Testis (tissue), 3 donors: ENCODE data around the gene CDSN. TPM values are rescaled to one million over a fixed set of nuclear protein-coding genes. Genes with fewer than 3 reads are reported as not detected.

Source experiments
- DNase-seq: peaks from one replicate; pipeline ENCODE4 v3.0.0-alpha.2; 2019
- H3K27ac ChIP-seq, 2 donors: fragments of 200-600 bp; sonication (generic); one replicate each; pipeline ENCODE4 v1.5.1; 2019
- H3K27me3 ChIP-seq: fragments of 200-600 bp; sonication (generic); one replicate; pipeline ENCODE4 v1.5.1; 2019
- H3K36me3 ChIP-seq: fragments of 200-600 bp; sonication (generic); one replicate; pipeline ENCODE4 v1.5.1; 2017; ENCODE audit warnings: low read depth; ENCODE audit errors: missing control alignments
- H3K4me1 ChIP-seq: fragments of 200-600 bp; sonication (generic); one replicate; pipeline ENCODE4 v1.5.1; 2019
- H3K4me3 ChIP-seq, 2 donors: fragments of 200-600 bp; sonication (generic); one replicate each; pipeline ENCODE4 v1.5.1; 2017 to 2019
- H3K9me3 ChIP-seq: fragments of 200-600 bp; sonication (generic); one replicate; pipeline ENCODE4 v1.5.1; 2017
- POLR2A ChIP-seq: fragments of 450-650 bp; IDR thresholded peaks from one replicate; pipeline ENCODE4 v1.6.1; 2017; ENCODE audit warnings: antibody characterized with exemption, mild to moderate bottlenecking, moderate library complexity
- WGBS, 2 donors: methylation state at CpG; one replicate each; pipeline ENCODE4 v1.1.5; 2018; 5-methylcytosine and 5-hydroxymethylcytosine counted together
- intact Hi-C: fragments of 100-400 bp; cut with DNase I; formaldehyde crosslinking; loops from one replicate; pipeline ENCODE4 v1.15.1; 2023; ENCODE audit warnings: low total_unique reads
- polyA plus RNA-seq: library from polyadenylated mRNA; stranded (reverse); fragments of 350-450 nt; fragmentation: Illumina TruSeq; extraction: RNeasy Lipid Tissue Mini Kit (QIAGEN cat#74804); gene quantifications from one replicate; pipeline ENCODE4 v1.2.3, GENCODE V29; 2014; ENCODE audit warnings: low read depth, low replicate concordance; ENCODE audit not compliant: insufficient read depth
- total RNA-seq, 2 donors: library from RNA; depleted of rRNA; stranded (reverse); fragments of >200 nt; gene quantifications; one replicate each; pipeline ENCODE4 v1.2.3, GENCODE V29; 2016
- TF ChIP-seq, protein P1 (sequence below), 3 experiments: fragments of 450-650 bp in 2 of 3; fragments of 200-600 bp in 1 of 3; sonication (generic) in 1 of 3; IDR thresholded peaks; one replicate each; pipeline ENCODE4 v1.5.1; 2016 to 2019; ENCODE audit warnings: antibody characterized with exemption in 3 of 3, mild to moderate bottlenecking in 2 of 3, moderate library complexity in 1 of 3

Gene CDSN
- total and polyA plus RNA-seq, 3 donors from 2014 or later = 0.06 to 0.32 TPM; not detected in 1

DNA sequence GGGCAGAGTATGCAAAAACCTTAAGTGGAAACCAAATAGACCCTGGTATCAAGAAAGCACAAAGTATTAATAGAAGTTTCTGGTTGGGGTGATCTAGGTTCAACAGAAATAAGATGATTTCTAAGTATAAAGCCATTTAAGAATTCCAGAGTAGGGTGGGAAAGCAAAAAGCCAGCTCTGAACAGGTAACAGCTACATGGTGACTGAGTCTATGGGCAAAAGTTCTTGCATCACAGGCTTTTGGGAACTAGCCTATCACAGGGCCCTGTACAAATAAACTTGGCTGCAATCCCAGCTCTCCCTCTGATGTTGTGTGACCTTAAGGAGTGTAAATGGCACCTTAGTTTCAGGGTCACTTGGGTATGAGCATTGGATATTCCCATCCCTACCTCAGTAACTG lies 43.7 kb upstream of the CDSN start:
- TF ChIP-seq, protein P1, sequence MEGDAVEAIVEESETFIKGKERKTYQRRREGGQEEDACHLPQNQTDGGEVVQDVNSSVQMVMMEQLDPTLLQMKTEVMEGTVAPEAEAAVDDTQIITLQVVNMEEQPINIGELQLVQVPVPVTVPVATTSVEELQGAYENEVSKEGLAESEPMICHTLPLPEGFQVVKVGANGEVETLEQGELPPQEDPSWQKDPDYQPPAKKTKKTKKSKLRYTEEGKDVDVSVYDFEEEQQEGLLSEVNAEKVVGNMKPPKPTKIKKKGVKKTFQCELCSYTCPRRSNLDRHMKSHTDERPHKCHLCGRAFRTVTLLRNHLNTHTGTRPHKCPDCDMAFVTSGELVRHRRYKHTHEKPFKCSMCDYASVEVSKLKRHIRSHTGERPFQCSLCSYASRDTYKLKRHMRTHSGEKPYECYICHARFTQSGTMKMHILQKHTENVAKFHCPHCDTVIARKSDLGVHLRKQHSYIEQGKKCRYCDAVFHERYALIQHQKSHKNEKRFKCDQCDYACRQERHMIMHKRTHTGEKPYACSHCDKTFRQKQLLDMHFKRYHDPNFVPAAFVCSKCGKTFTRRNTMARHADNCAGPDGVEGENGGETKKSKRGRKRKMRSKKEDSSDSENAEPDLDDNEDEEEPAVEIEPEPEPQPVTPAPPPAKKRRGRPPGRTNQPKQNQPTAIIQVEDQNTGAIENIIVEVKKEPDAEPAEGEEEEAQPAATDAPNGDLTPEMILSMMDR (IDR thresholded peaks at IDR 0.05) = no peak
- no peak for TF ChIP-seq POLR2A
- H3K9me3 ChIP-seq = no peaks in the 10 kb centered on the region
- no peak overlapping the region for H3K27ac ChIP-seq
- no peak for DNase-seq
- peaks cover 2% of the 10 kb centered on the region for H3K4me1 ChIP-seq
- H3K4me3 ChIP-seq = no peak overlapping the region
- H3K27me3 ChIP-seq = no peaks in the 10 kb centered on the region
- intact Hi-C loops = no loop called here
- H3K36me3 ChIP-seq = no peaks in the 10 kb centered on the region

DNA sequence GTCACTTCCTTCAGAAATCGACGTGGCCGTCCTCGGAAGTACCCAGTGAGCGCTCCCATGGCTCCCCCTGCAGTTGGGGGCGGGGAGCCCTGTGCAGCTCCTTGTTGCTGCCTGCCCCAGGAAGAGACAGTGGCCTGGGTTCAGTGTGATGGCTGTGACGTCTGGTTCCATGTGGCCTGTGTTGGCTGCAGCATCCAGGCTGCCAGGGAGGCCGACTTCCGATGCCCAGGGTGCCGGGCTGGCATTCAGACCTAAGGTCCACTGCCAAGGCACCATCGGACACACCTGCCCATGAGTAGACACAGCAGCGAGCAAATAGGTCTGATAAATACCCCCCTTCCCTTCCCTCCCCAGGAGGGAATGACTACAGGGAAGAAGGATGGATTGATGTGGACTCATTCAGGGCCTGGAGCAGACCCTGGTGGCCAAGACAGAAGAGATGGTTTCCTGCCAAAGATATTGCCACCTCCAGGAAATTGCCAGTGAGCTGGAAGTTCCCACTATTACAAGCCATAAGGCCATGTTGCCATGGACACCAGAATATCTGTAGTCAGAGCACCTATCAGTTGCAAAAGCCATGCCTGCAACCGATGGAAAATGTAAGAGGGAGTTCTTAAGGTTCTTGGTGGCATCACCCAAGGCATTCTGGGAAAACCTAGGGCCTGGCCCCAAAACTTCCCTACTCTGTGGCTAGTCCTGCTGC lies 42.4 kb upstream of the CDSN start:
- Histone ChIP-seq H3K9me3 (no peaks in the 10 kb centered on the region), H3K4me3 (no peak overlapping the region), H3K27ac (no peak overlapping the region), H3K36me3 (no peaks in the 10 kb centered on the region), H3K4me1 (peaks cover 4% of the 10 kb centered on the region), H3K27me3 (no peaks in the 10 kb centered on the region)
- DNase-seq = no peak
- WGBS, 2 donors = 85 to 93% methylated on average over 5 to 13 of the region's 13 CpGs
- TF ChIP-seq, protein P1 (IDR thresholded peaks at IDR 0.05) = no peak
- no peak for TF ChIP-seq POLR2A
- intact Hi-C loops = no loop called here

DNA sequence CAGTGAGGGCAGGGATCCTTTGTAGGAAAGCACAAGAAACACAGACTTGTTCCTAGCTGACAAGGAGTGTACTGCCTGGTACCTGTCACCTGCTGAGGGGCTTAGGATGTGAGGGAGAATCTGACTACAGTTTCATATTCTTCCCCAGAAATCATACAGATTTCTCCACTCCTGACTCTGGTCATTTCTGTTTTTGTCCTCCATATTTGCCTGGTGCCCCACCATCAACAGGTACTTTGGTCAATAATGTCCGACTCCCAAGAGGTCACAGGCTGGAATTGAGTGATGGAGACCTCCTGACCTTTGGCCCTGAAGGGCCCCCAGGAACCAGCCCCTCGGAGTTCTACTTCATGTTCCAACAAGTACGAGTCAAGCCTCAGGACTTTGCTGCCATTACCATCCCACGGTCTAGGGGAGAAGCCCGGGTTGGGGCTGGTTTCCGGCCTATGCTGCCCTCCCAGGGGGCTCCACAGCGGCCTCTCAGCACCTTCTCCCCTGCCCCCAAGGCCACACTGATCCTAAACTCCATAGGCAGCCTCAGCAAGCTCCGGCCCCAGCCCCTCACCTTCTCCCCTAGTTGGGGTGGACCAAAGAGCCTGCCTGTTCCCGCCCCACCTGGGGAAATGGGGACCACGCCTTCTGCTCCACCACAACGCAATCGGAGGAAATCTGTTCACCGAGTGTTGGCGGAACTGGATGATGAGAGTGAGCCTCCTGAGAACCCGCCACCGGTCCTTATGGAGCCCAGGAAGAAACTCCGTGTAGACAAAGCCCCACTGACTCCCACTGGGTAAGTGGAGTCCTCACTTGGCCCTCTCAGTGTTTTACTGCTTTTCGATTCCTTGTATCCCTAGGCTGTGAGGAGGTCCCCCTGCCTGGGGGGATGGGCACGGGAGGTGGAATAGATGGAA lies 41.2 kb upstream of the CDSN start:
- TF ChIP-seq, protein P1 (IDR thresholded peaks at IDR 0.05) = no peak
- no peak for TF ChIP-seq POLR2A
- H3K27ac ChIP-seq = no peak overlapping the region
- no peak overlapping the region for H3K4me3 ChIP-seq
- no peaks in the 10 kb centered on the region for H3K9me3 ChIP-seq
- H3K36me3 ChIP-seq = no peaks in the 10 kb centered on the region
- WGBS, 2 donors = 94 to 95% methylated on average over 17 to 19 of the region's 19 CpGs
- peaks cover 11% of the 10 kb centered on the region for H3K4me1 ChIP-seq
- no peak for DNase-seq
- H3K27me3 ChIP-seq = no peaks in the 10 kb centered on the region
- intact Hi-C loops = no loop called here

DNA sequence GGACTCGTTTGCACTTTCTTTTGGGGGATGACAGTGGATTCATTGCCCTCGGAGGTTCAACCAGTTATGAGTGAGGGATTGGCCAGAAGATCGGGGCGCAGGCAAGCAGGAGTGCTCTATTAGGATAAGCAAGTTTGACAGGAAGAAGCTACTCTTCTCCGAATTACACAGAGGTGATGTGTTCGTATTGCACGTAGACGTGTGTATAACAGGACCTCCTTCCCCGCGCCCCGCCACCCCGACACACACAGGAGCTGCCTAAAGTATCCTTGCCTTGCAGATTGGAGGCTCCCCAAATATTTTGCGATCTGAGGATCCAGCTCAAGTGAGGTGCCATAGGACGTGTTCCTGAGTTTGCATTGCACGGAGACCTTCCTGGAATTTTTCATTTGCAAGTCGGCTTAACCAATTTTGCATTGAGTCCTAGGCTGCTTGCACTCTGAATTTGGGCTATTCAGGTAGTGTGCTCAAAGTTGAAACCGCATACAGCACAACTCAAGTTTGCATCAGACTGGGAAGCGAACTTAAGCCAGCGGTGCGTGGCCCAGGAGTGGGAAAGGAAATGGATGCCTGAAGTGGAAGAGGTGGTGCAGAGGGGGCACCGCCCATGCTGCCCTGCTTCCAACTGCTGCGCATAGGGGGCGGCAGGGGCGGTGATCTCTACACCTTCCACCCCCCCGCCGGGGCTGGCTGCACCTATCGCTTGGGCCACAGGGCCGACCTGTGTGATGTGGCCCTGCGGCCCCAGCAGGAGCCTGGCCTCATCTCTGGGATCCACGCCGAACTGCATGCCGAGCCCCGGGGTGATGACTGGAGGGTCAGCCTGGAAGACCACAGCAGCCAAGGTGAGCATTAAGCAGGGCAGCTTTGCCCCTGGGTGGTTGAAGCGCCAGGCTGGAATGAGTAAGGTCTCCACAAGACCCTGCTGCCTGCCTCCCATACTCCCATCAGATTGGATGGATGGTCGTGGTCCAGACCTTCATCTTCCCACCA lies 38.9 kb upstream of the CDSN start:
- Histone ChIP-seq H3K27me3 (no peaks in the 10 kb centered on the region), H3K4me3 (peak overlapping the region; percentile 57 to 78), H3K36me3 (no peaks in the 10 kb centered on the region), H3K9me3 (no peaks in the 10 kb centered on the region), H3K27ac (no peak overlapping the region), H3K4me1 (peaks cover 11% of the 10 kb centered on the region)
- TF ChIP-seq, protein P1 (IDR thresholded peaks at IDR 0.05) = no peak
- TF ChIP-seq POLR2A = no peak
- no peak for DNase-seq
- WGBS, 2 donors = 11 to 19% methylated on average over 20 to 35 of the region's 35 CpGs
- intact Hi-C loops = no loop called here
